ENCODE data around the gene BDH1. TPM values are rescaled to one million over a fixed set of nuclear protein-coding genes. Genes with fewer than 3 reads are reported as not detected.

BDH1 gene
- polyA plus RNA-seq, 1 of the 3 experiments (the other 2 are of a cell fraction): 19.8 TPM

DNA sequence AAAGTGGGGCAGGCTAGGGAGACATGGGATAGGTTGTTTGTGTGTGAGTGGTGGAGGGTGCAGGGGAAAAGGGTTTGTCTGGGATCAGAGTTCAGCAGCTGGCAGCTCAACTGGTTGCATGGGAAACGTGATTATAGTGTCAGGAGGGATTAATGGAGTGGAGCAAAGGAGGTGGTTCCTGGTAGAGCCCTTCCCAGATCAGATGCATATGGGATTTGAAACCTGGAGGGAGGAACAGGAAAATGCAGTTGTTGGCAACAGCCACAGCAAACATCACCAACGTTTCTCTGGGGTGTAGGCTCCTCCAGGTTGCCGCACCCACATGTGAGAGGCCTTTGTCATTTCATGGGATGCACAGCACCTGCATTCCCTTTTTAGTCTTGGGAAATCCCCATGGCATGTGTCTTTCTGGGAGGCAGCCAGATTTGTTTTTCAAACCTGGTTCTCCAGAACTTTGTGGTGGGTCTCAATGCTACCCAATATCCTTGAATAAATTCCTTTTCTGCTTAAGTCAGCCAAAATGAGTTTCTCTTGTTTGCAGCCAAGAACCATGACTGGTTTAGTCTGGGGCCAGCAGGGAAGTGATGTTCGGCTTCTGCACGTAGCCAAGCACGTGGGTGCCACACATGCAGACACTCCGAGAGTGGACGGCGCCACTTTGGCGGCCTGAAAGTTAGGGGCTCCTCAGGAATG lies 61.3 kb downstream of the BDH1 start:
- Histone ChIP-seq H3F3A (replicated peaks; ENCODE audit: insufficient read depth) (no peaks in the 10 kb centered on the region), H4K20me1 (ENCODE audit: insufficient read depth) (no peaks in the 10 kb centered on the region), H3K9ac (no peak overlapping the region), H3K27ac (ENCODE audit: low read depth in 2 of 2, low read length in 1 of 2) (peak overlapping the region in 1 of 2 experiments; percentile 6; a peak in 1 of 4 replicates), H2AFZ (ENCODE audit: low read depth) (no peak overlapping the region), H3K79me2 (ENCODE audit: insufficient read depth) (no peaks in the 10 kb centered on the region), H3K9me3 (no peaks in the 10 kb centered on the region), H3K4me3 (ENCODE audit: low read depth in 2 of 2, low read length in 1 of 2) (no peak overlapping the region), H3K4me2 (no peak overlapping the region), H3K9me2 (no peaks in the 10 kb centered on the region), H3K36me3 (replicated peaks in 1 of 2; ENCODE audit: control insufficient read depth in 1 of 2, insufficient read depth in 2 of 2, low read length in 1 of 2) (no peaks in the 10 kb centered on the region), H3K27me3 (ENCODE audit: insufficient read depth) (no peaks in the 10 kb centered on the region), H3K4me1 (ENCODE audit: control insufficient read depth in 1 of 2, insufficient read depth in 2 of 2, low read depth in 1 of 2, low read length in 1 of 2) (peaks cover 16 to 39% of the 10 kb centered on the region in 2 experiments; a peak in 2 of 4 replicates)
- TF ChIP-seq RAD21 (IDR thresholded peaks at IDR 0.05; ENCODE audit: low read length) (no peak), FOSL2 (IDR thresholded peaks at IDR 0.05; ENCODE audit: borderline replicate concordance, low read depth) (no peak), GABPA (IDR thresholded peaks at IDR 0.05; ENCODE audit: low read depth) (no peak), SMC3 (IDR thresholded peaks at IDR 0.05; ENCODE audit: low read depth, low read length) (no peak), TAF1 (IDR thresholded peaks at IDR 0.05; ENCODE audit: borderline replicate concordance, low read depth, low read length) (no peak), ELF1 (IDR thresholded peaks at IDR 0.05) (no peak), GATA2 (CRISPR knock-in tag; IDR thresholded peaks at IDR 0.05) (no peak), MEF2A (IDR thresholded peaks at IDR 0.05; ENCODE audit: borderline replicate concordance, low read depth) (no peak), NRF1 (IDR thresholded peaks at IDR 0.05; ENCODE audit: low read depth, low read length) (no peak), NFIC (IDR thresholded peaks at IDR 0.05; ENCODE audit: borderline replicate concordance) (no peak)
- TF ChIP-seq, protein P1, sequence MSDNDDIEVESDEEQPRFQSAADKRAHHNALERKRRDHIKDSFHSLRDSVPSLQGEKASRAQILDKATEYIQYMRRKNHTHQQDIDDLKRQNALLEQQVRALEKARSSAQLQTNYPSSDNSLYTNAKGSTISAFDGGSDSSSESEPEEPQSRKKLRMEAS (IDR thresholded peaks at IDR 0.05; ENCODE audit: low read depth): no peak
- TF ChIP-seq, protein P2, sequence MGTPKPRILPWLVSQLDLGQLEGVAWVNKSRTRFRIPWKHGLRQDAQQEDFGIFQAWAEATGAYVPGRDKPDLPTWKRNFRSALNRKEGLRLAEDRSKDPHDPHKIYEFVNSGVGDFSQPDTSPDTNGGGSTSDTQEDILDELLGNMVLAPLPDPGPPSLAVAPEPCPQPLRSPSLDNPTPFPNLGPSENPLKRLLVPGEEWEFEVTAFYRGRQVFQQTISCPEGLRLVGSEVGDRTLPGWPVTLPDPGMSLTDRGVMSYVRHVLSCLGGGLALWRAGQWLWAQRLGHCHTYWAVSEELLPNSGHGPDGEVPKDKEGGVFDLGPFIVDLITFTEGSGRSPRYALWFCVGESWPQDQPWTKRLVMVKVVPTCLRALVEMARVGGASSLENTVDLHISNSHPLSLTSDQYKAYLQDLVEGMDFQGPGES (IDR thresholded peaks at IDR 0.05; ENCODE audit: low read depth, low read length): no peak
- TF ChIP-seq, protein P3, sequence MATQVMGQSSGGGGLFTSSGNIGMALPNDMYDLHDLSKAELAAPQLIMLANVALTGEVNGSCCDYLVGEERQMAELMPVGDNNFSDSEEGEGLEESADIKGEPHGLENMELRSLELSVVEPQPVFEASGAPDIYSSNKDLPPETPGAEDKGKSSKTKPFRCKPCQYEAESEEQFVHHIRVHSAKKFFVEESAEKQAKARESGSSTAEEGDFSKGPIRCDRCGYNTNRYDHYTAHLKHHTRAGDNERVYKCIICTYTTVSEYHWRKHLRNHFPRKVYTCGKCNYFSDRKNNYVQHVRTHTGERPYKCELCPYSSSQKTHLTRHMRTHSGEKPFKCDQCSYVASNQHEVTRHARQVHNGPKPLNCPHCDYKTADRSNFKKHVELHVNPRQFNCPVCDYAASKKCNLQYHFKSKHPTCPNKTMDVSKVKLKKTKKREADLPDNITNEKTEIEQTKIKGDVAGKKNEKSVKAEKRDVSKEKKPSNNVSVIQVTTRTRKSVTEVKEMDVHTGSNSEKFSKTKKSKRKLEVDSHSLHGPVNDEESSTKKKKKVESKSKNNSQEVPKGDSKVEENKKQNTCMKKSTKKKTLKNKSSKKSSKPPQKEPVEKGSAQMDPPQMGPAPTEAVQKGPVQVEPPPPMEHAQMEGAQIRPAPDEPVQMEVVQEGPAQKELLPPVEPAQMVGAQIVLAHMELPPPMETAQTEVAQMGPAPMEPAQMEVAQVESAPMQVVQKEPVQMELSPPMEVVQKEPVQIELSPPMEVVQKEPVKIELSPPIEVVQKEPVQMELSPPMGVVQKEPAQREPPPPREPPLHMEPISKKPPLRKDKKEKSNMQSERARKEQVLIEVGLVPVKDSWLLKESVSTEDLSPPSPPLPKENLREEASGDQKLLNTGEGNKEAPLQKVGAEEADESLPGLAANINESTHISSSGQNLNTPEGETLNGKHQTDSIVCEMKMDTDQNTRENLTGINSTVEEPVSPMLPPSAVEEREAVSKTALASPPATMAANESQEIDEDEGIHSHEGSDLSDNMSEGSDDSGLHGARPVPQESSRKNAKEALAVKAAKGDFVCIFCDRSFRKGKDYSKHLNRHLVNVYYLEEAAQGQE (IDR thresholded peaks at IDR 0.05; ENCODE audit: low read depth, low read length): no peak
- TF ChIP-seq, protein P4, sequence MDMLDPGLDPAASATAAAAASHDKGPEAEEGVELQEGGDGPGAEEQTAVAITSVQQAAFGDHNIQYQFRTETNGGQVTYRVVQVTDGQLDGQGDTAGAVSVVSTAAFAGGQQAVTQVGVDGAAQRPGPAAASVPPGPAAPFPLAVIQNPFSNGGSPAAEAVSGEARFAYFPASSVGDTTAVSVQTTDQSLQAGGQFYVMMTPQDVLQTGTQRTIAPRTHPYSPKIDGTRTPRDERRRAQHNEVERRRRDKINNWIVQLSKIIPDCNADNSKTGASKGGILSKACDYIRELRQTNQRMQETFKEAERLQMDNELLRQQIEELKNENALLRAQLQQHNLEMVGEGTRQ (IDR thresholded peaks at IDR 0.05; ENCODE audit: borderline replicate concordance, low read depth, low read length): no peak
- ChIA-PET CTCF (interaction anchor here (0.7 to 4.8 kb wide), 2 partner anchors 8 to 270 kb away, joined by 3 to 26 read pairs; no protein-coding TSS in a partner anchor), POLR2A (no interaction called here)
- no peak for DNase-seq
- WGBS (ENCODE audit: low lambda C conversion rate): 79% methylated on average over 10 of the region's 10 CpGs

Data from SK-N-SH (cell line).